GM21381 (cell line): ENCODE measurements around the gene CSTF1.

ENCODE experiments used
- ATAC-seq: cut with Tn5 transposase; IDR thresholded peaks from one replicate; pipeline ENCODE4 v1.9.1; 2021; ENCODE audit warnings: mild to moderate bottlenecking, moderate library complexity; ENCODE audit not compliant: unreplicated experiment

CSTF1 gene

GRCh38 chr20:56426926-56427325 is 34.5 kb downstream of the CSTF1 start:
- no peak for ATAC-seq

- no peak for ATAC-seq
Observed at GRCh38 chr20:56427797-56428196, 35.4 kb downstream of the CSTF1 start.

- no peak for ATAC-seq
Observed at GRCh38 chr20:56428410-56428809, 36.0 kb downstream of the CSTF1 start.

GRCh38 chr20:56428881-56429280 is 36.4 kb downstream of the CSTF1 start:
- ATAC-seq = no peak

- ATAC-seq = no peak
Observed at GRCh38 chr20:56429502-56429901, 37.1 kb downstream of the CSTF1 start.

- ATAC-seq = no peak
Observed at GRCh38 chr20:56429941-56430340, 37.5 kb downstream of the CSTF1 start.

GRCh38 chr20:56430461-56430860 is 38.0 kb downstream of the CSTF1 start:
- no peak for ATAC-seq

- no peak for ATAC-seq
Observed at GRCh38 chr20:56430957-56431356, 38.5 kb downstream of the CSTF1 start.

- ATAC-seq = no peak
Observed at GRCh38 chr20:56431471-56431870, 39.0 kb downstream of the CSTF1 start.

GRCh38 chr20:56433221-56433879 is 40.9 kb downstream of the CSTF1 start:
- ATAC-seq = no peak

- no peak for ATAC-seq
Observed at GRCh38 chr20:56433880-56434255, 41.4 kb downstream of the CSTF1 start.

- ATAC-seq = no peak
Observed at GRCh38 chr20:56437196-56437960, 44.9 kb downstream of the CSTF1 start.

- ATAC-seq = no peak
Observed at GRCh38 chr20:56438284-56438683, 45.8 kb downstream of the CSTF1 start.

- ATAC-seq = no peak
Observed at GRCh38 chr20:56439771-56440291, 47.4 kb downstream of the CSTF1 start.

GRCh38 chr20:56440346-56441007 is 48.0 kb downstream of the CSTF1 start:
- no peak for ATAC-seq

- no peak for ATAC-seq
Observed at GRCh38 chr20:56442389-56443365, 50.2 kb downstream of the CSTF1 start.

GRCh38 chr20:56443654-56444540 is 51.5 kb downstream of the CSTF1 start:
- ATAC-seq = no peak

- no peak for ATAC-seq
Observed at GRCh38 chr20:56445130-56445529, 52.7 kb downstream of the CSTF1 start.

- no peak for ATAC-seq
Observed at GRCh38 chr20:56445540-56445939, 53.1 kb downstream of the CSTF1 start.

- ATAC-seq = no peak
Observed at GRCh38 chr20:56447227-56447626, 54.8 kb downstream of the CSTF1 start.
